Measurements from ENCODE around the gene STRBP. TPM values are rescaled to one million over a fixed set of nuclear protein-coding genes. Genes with fewer than 3 reads are reported as not detected.
A peak's percentile ranks its signal among the peaks of the same experiment; 100 is the strongest.

Gene STRBP
- total and polyA plus RNA-seq, 2 donors from 2014 or later, result 21.6 to 30.7 TPM

DNA sequence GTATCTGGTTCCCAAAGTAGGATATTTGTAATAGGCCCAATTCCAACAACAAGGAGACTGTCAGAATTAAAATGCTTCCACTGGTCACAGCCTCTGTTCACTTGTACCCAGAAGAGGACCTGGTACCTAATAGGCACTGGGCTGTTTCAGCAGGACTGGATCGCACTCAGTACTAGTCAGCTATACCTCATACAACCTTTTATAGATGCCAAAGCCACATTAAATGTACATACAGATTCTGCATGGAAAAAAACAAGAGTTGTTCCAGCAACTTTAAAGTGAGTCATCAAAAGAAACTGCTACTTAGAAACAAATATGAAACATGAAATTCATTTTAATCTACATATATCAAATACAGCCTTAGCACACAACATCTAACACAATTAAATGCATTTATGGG, 147.4 kb downstream of the STRBP start:
- H3K27me3 ChIP-seq (ENCODE audit: control insufficient read depth, insufficient read depth, low read length), result no peaks in the 10 kb centered on the region
- no peak overlapping the region for H3K9ac ChIP-seq (ENCODE audit: low read length in 3 of 3)
- FAIRE-seq (no peak), DNase-seq (no peak)
- H3K9me3 ChIP-seq (ENCODE audit: control insufficient read depth in 2 of 3, insufficient read depth in 1 of 3, low read length in 3 of 3), result no peaks in the 10 kb centered on the region
- H3K4me3 ChIP-seq (ENCODE audit: low read length in 3 of 3), result no peak overlapping the region
- no peak overlapping the region for H3K27ac ChIP-seq (ENCODE audit: low read depth in 2 of 2, low read length in 2 of 2)
- H3K36me3 ChIP-seq (ENCODE audit: control insufficient read depth in 2 of 3, insufficient read depth in 3 of 3, low read length in 3 of 3), result no peaks in the 10 kb centered on the region
- peaks cover 0 to 26% (median 9%) of the 10 kb centered on the region in 3 donors for H3K4me1 ChIP-seq (ENCODE audit: control insufficient read depth in 2 of 3, insufficient read depth in 2 of 3, low read depth in 1 of 3, low read length in 3 of 3)
- TF ChIP-seq, protein P1, sequence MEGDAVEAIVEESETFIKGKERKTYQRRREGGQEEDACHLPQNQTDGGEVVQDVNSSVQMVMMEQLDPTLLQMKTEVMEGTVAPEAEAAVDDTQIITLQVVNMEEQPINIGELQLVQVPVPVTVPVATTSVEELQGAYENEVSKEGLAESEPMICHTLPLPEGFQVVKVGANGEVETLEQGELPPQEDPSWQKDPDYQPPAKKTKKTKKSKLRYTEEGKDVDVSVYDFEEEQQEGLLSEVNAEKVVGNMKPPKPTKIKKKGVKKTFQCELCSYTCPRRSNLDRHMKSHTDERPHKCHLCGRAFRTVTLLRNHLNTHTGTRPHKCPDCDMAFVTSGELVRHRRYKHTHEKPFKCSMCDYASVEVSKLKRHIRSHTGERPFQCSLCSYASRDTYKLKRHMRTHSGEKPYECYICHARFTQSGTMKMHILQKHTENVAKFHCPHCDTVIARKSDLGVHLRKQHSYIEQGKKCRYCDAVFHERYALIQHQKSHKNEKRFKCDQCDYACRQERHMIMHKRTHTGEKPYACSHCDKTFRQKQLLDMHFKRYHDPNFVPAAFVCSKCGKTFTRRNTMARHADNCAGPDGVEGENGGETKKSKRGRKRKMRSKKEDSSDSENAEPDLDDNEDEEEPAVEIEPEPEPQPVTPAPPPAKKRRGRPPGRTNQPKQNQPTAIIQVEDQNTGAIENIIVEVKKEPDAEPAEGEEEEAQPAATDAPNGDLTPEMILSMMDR (IDR thresholded peaks at IDR 0.05; ENCODE audit: borderline replicate concordance, extremely low read depth, insufficient read depth), result no peak
- intact Hi-C loops (cut with DNase I), result no loop called here

DNA sequence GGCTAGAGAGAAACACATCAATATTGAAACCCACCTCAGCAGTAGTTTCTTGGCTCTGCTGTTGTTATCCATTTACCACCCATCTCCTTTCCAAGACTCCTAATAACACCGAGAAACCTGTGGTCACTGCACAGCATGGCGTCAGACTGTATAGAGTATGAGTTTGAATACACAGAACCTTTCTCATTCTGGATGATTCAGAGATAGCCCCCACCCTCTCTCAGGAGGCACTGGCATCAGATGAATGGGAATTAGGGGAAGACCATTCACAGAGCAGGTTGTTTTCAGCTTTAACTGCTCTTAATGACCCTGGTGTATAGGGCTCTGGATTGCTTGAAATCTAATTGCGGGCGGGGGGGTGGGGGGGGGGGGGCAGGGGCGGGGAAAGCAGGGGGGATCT, 148.3 kb downstream of the STRBP start:
- intact Hi-C loops (cut with DNase I), result no loop called here
- no peak overlapping the region for H3K9ac ChIP-seq (ENCODE audit: low read length in 3 of 3)
- no peak for FAIRE-seq
- H3K27me3 ChIP-seq (ENCODE audit: control insufficient read depth, insufficient read depth, low read length), result no peaks in the 10 kb centered on the region
- TF ChIP-seq, protein P1 (IDR thresholded peaks at IDR 0.05; ENCODE audit: borderline replicate concordance, extremely low read depth, insufficient read depth), result no peak
- DNase-seq, result no peak
- H3K4me1 ChIP-seq (ENCODE audit: control insufficient read depth in 2 of 3, insufficient read depth in 2 of 3, low read depth in 1 of 3, low read length in 3 of 3), result peaks cover 0 to 26% (median 9%) of the 10 kb centered on the region in 3 donors
- peaks cover 0 to 3% (median 0%) of the 10 kb centered on the region in 3 donors for H3K36me3 ChIP-seq (ENCODE audit: control insufficient read depth in 2 of 3, insufficient read depth in 3 of 3, low read length in 3 of 3)
- peak overlapping the region in 1 of 2 donors; percentile 23 for H3K27ac ChIP-seq (ENCODE audit: low read depth in 2 of 2, low read length in 2 of 2)
- no peak overlapping the region for H3K4me3 ChIP-seq (ENCODE audit: low read length in 3 of 3)
- no peaks in the 10 kb centered on the region for H3K9me3 ChIP-seq (ENCODE audit: control insufficient read depth in 2 of 3, insufficient read depth in 1 of 3, low read length in 3 of 3)

- peaks cover 0 to 26% (median 9%) of the 10 kb centered on the region in 3 donors for H3K4me1 ChIP-seq (ENCODE audit: control insufficient read depth in 2 of 3, insufficient read depth in 2 of 3, low read depth in 1 of 3, low read length in 3 of 3)
- DNase-seq (no peak), FAIRE-seq (no peak)
- no peak overlapping the region for H3K4me3 ChIP-seq (ENCODE audit: low read length in 3 of 3)
- peaks cover 0 to 3% (median 0%) of the 10 kb centered on the region in 3 donors for H3K36me3 ChIP-seq (ENCODE audit: control insufficient read depth in 2 of 3, insufficient read depth in 3 of 3, low read length in 3 of 3)
- H3K27ac ChIP-seq (ENCODE audit: low read depth in 2 of 2, low read length in 2 of 2), result peak overlapping the region in 1 of 2 donors; percentile 45
- H3K9ac ChIP-seq (ENCODE audit: low read length in 3 of 3), result no peak overlapping the region
- H3K27me3 ChIP-seq (ENCODE audit: control insufficient read depth, insufficient read depth, low read length), result no peaks in the 10 kb centered on the region
- intact Hi-C loops (cut with DNase I), result no loop called here
- TF ChIP-seq, protein P1 (IDR thresholded peaks at IDR 0.05; ENCODE audit: borderline replicate concordance, extremely low read depth, insufficient read depth), result no peak
- no peaks in the 10 kb centered on the region for H3K9me3 ChIP-seq (ENCODE audit: control insufficient read depth in 2 of 3, insufficient read depth in 1 of 3, low read length in 3 of 3)
Observed at GRCh38 chr9:123119566-123119965, 148.8 kb downstream of the STRBP start.

GRCh38 chr9:123116036-123116435, 152.3 kb downstream of the STRBP start:
- H3K4me3 ChIP-seq (ENCODE audit: low read length in 3 of 3), result no peak overlapping the region
- DNase-seq (no peak), FAIRE-seq (no peak)
- TF ChIP-seq, protein P1 (IDR thresholded peaks at IDR 0.05; ENCODE audit: borderline replicate concordance, extremely low read depth, insufficient read depth), result no peak
- peaks cover 0 to 3% (median 0%) of the 10 kb centered on the region in 3 donors for H3K36me3 ChIP-seq (ENCODE audit: control insufficient read depth in 2 of 3, insufficient read depth in 3 of 3, low read length in 3 of 3)
- no peak overlapping the region for H3K9ac ChIP-seq (ENCODE audit: low read length in 3 of 3)
- H3K27me3 ChIP-seq (ENCODE audit: control insufficient read depth, insufficient read depth, low read length), result no peaks in the 10 kb centered on the region
- H3K4me1 ChIP-seq (ENCODE audit: control insufficient read depth in 2 of 3, insufficient read depth in 2 of 3, low read depth in 1 of 3, low read length in 3 of 3), result peaks cover 0 to 23% (median 9%) of the 10 kb centered on the region in 3 donors
- no peaks in the 10 kb centered on the region for H3K9me3 ChIP-seq (ENCODE audit: control insufficient read depth in 2 of 3, insufficient read depth in 1 of 3, low read length in 3 of 3)
- no peak overlapping the region for H3K27ac ChIP-seq (ENCODE audit: low read depth in 2 of 2, low read length in 2 of 2)
- intact Hi-C loops (cut with DNase I), result no loop called here

Data from kidney (tissue), 14 donors.